GM23248 (cell line): ENCODE measurements around the gene BCL2L13. TPM values are rescaled to one million over a fixed set of nuclear protein-coding genes. Genes with fewer than 3 reads are reported as not detected.

ENCODE experiments used
- DNase-seq: peaks from one replicate; pipeline ENCODE4 v3.0.0-alpha.2; 2015
- H2AFZ ChIP-seq: fragments of 200-600 bp; sonication (generic); 2 replicates; pipeline ENCODE4 v1.6.1; 2016; ENCODE audit warnings: antibody characterized with exemption
- H3F3A ChIP-seq: fragments of 200-600 bp; sonication (generic); 2 replicates; pipeline ENCODE4 v1.6.1; 2016; ENCODE audit warnings: mild to moderate bottlenecking, antibody characterized with exemption, mixed run types; ENCODE audit not compliant: insufficient read depth
- H3K27ac ChIP-seq: fragments of 200-600 bp; sonication (generic); 2 replicates; pipeline ENCODE4 v1.5.1; 2016; ENCODE audit warnings: mild to moderate bottlenecking
- H3K27me3 ChIP-seq: fragments of 200-600 bp; sonication (generic); replicated peaks from 2 replicates; pipeline ENCODE4 v1.6.1; 2016; ENCODE audit warnings: mild to moderate bottlenecking; ENCODE audit not compliant: insufficient read depth
- H3K36me3 ChIP-seq: fragments of 200-600 bp; sonication (generic); 2 replicates; pipeline ENCODE4 v1.6.1; 2016; ENCODE audit warnings: low read depth, mild to moderate bottlenecking
- H3K4me1 ChIP-seq: fragments of 200-600 bp; sonication (generic); 2 replicates; pipeline ENCODE4 v1.6.1; 2016; ENCODE audit warnings: mild to moderate bottlenecking; ENCODE audit not compliant: insufficient read depth
- H3K4me2 ChIP-seq: fragments of 200-600 bp; sonication (generic); one replicate; pipeline ENCODE4 v1.6.1; 2016; ENCODE audit warnings: mild to moderate bottlenecking; ENCODE audit not compliant: unreplicated experiment
- H3K4me3 ChIP-seq: fragments of 200-600 bp; sonication (generic); 2 replicates; pipeline ENCODE4 v1.5.1; 2016; ENCODE audit warnings: mild to moderate bottlenecking
- H3K79me2 ChIP-seq: fragments of 200-600 bp; sonication (generic); 2 replicates; pipeline ENCODE4 v1.6.1; 2016; ENCODE audit warnings: mild to moderate bottlenecking; ENCODE audit not compliant: insufficient read depth
- H3K9ac ChIP-seq: fragments of 200-600 bp; sonication (generic); 2 replicates; pipeline ENCODE4 v1.6.1; 2016; ENCODE audit warnings: mild to moderate bottlenecking
- H3K9me2 ChIP-seq: fragments of 200-600 bp; sonication (generic); 2 replicates; pipeline ENCODE4 v1.6.1; 2016; ENCODE audit warnings: mixed run types, mild to moderate bottlenecking, moderate library complexity; ENCODE audit not compliant: insufficient read depth
- H3K9me3 ChIP-seq: fragments of 200-600 bp; sonication (generic); one replicate; pipeline ENCODE4 v1.6.1; 2017; ENCODE audit warnings: low read depth
- H4K20me1 ChIP-seq: fragments of 200-600 bp; sonication (generic); 2 replicates; pipeline ENCODE4 v1.6.0; 2016; ENCODE audit not compliant: insufficient read depth
- EZH2 ChIP-seq: fragments of 200-600 bp; sonication (generic); IDR thresholded peaks from 2 replicates; pipeline ENCODE4 v1.6.1; 2018; ENCODE audit warnings: antibody characterized with exemption, mild to moderate bottlenecking; ENCODE audit not compliant: insufficient read depth, poor library complexity, severe bottlenecking
- EZH2phosphoT487 ChIP-seq: fragments of 200-600 bp; sonication (generic); IDR thresholded peaks from 2 replicates; pipeline ENCODE4 v1.6.1; 2018; ENCODE audit warnings: antibody characterized with exemption, moderate library complexity, mild to moderate bottlenecking, low read depth; ENCODE audit not compliant: insufficient read depth
- WGBS, 2 experiments: methylation state at CpG; one replicate each; pipeline ENCODE4 v1.1.6; 2015 to 2017; ENCODE audit warnings: low lambda C conversion rate in 2 of 2, low coverage in 1 of 2; ENCODE audit errors: missing lambda C conversion rate in 2 of 2; 5-methylcytosine and 5-hydroxymethylcytosine counted together
- in situ Hi-C: fragments of 300-500 bp; cut with MboI; formaldehyde crosslinking; loops from 2 replicates; pipeline ENCODE4 v1.15.0; 2020
- polyA plus RNA-seq: library from polyadenylated mRNA; unstranded; fragments of >200 nt; fragmentation: Nextera tagmentation; extraction: Ambion mirVana; gene quantifications from 2 replicates; pipeline ENCODE4 v1.2.1, GENCODE V29; 2016
- total RNA-seq: library from RNA; depleted of rRNA; stranded (reverse); fragments of >200 nt; shearing (Covaris generic); gene quantifications from 2 replicates; pipeline ENCODE4 v1.2.3, GENCODE V29; 2014

BCL2L13 gene
- total and polyA plus RNA-seq, 2 experiments from 2014 or later, result 44.9 to 71.9 TPM

GRCh38 chr22:17732251-17732854, 93.8 kb downstream of the BCL2L13 start:
- Histone ChIP-seq H3F3A (peaks cover 18% of the 10 kb centered on the region), H3K36me3 (peaks cover 30% of the 10 kb centered on the region), H3K9me2 (no peaks in the 10 kb centered on the region), H3K9ac (no peak overlapping the region), H3K79me2 (peaks cover 5% of the 10 kb centered on the region; the same call in 1 of the 2 replicates), H3K4me3 (no peak overlapping the region), H4K20me1 (no peaks in the 10 kb centered on the region), H3K4me2 (no peak overlapping the region), H3K9me3 (no peaks in the 10 kb centered on the region), H3K27me3 (no peaks in the 10 kb centered on the region), H3K4me1 (peaks cover 21% of the 10 kb centered on the region), H2AFZ (no peak overlapping the region), H3K27ac (no peak overlapping the region)
- TF ChIP-seq EZH2, result no peak
- no peak for TF ChIP-seq EZH2phosphoT487
- DNase-seq, result no peak
- 70 to 80% methylated on average over 2 of the region's 2 CpGs for WGBS, 2 experiments
- in situ Hi-C loops, result no loop called here

GRCh38 chr22:17733466-17733865, 94.9 kb downstream of the BCL2L13 start:
- Histone ChIP-seq H3K4me1 (peaks cover 21% of the 10 kb centered on the region), H4K20me1 (no peaks in the 10 kb centered on the region), H2AFZ (no peak overlapping the region), H3K9me3 (no peaks in the 10 kb centered on the region), H3K27ac (peak overlapping the region; percentile 75), H3F3A (peaks cover 18% of the 10 kb centered on the region), H3K27me3 (no peaks in the 10 kb centered on the region), H3K4me2 (no peak overlapping the region), H3K36me3 (peaks cover 30% of the 10 kb centered on the region), H3K9ac (peak overlapping the region; percentile 28; the same call in 1 of the 2 replicates), H3K4me3 (no peak overlapping the region), H3K9me2 (no peaks in the 10 kb centered on the region), H3K79me2 (no peaks in the 10 kb centered on the region)
- peak; percentile 82 for DNase-seq
- 62 to 69% methylated on average over 3 of the region's 3 CpGs for WGBS, 2 experiments
- in situ Hi-C loops, result no loop called here
- no peak for TF ChIP-seq EZH2
- no peak for TF ChIP-seq EZH2phosphoT487

DNA sequence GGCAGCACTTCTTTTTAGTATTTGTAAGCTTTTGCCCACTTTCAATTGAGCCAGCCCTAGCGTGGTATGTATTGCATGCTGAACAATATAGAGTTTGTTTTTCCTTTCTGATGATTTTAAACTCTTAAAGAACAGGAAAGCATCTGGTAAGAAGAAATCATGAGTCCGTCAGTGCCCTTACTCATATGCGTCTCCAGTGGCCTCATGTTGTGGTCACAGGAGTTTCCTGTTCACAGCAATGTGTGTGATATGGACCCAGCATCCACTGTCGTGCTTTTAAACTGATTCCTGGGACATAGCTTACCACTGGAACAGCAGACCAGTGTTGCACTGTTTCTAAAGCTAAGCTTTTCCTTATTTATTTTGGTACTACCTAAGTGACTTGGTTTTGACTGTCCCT, 95.6 kb downstream of the BCL2L13 start:
- Histone ChIP-seq H4K20me1 (no peaks in the 10 kb centered on the region), H3K27me3 (no peaks in the 10 kb centered on the region), H3K4me3 (no peak overlapping the region), H3K36me3 (peaks cover 30% of the 10 kb centered on the region), H3F3A (peaks cover 18% of the 10 kb centered on the region), H2AFZ (no peak overlapping the region), H3K9me3 (no peaks in the 10 kb centered on the region), H3K9me2 (no peaks in the 10 kb centered on the region), H3K79me2 (no peaks in the 10 kb centered on the region), H3K27ac (peak overlapping the region; percentile 75), H3K4me1 (peaks cover 21% of the 10 kb centered on the region), H3K9ac (peak overlapping the region; percentile 28; the same call in 1 of the 2 replicates), H3K4me2 (peak overlapping the region; percentile 29)
- no peak for TF ChIP-seq EZH2phosphoT487
- no peak for TF ChIP-seq EZH2
- WGBS, 2 experiments, result 35 to 42% methylated on average over 4 of the region's 4 CpGs
- in situ Hi-C loops, result no loop called here
- peak; percentile 76 for DNase-seq

DNA sequence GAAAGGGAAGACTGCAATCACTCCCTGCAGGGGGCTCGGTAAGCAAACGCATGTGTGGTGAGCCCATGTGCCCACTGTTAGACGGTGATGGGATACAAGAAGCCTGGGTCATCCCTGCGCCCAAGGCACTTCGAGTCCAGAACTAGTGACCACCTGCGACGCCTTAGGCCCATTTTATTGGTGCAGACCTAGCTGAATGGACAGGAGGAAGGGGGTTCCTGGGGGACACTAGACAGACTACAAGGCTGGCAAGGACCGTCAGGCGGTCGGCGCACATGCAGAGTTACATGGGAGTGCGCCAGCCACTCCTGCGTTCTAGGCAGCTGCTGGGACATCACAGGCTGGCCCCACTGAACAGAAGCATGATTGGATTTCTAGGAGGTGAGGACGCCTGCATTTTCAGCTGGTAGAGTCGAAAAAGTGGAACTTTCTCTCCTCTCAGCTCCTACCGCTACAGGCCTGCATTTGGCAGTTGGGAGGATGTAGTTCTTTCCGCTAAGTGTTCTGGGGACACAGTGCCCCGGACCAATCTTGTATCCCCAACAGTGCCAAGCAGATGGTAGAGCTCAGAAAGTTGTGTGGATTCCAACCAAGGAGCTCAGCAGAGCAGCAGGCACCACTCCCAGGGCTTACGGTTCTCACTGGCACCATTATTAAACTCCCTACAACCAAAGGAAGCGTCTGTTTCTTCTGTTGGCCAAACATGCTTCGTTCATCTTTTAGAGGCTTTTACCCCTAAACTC, 100.0 kb downstream of the BCL2L13 start:
- Histone ChIP-seq H3K9ac (no peak overlapping the region), H3K27me3 (no peaks in the 10 kb centered on the region), H3K4me2 (no peak overlapping the region), H3K36me3 (0 out of 2 replicates have a peak, but pooled peaks cover 8% of the 10 kb centered on the region), H3K4me1 (peaks cover 12% of the 10 kb centered on the region), H3K9me2 (no peaks in the 10 kb centered on the region), H3K79me2 (no peaks in the 10 kb centered on the region), H4K20me1 (no peaks in the 10 kb centered on the region), H3K9me3 (no peaks in the 10 kb centered on the region), H3K27ac (no peak overlapping the region), H2AFZ (no peak overlapping the region), H3K4me3 (no peak overlapping the region), H3F3A (peaks cover 6% of the 10 kb centered on the region)
- WGBS, 2 experiments, result 78% methylated on average over 21 of the region's 21 CpGs
- TF ChIP-seq EZH2 (no peak), EZH2phosphoT487 (no peak)
- no peak for DNase-seq
- in situ Hi-C loops, result no loop called here
